Measurements from ENCODE around the gene SIGLEC11. TPM values are rescaled to one million over a fixed set of nuclear protein-coding genes. Genes with fewer than 3 reads are reported as not detected.

SIGLEC11 gene
- total and polyA plus RNA-seq, 5 experiments from 2014 or later, result not detected

GRCh38 chr19:49997709-49998108, 36.7 kb upstream of the SIGLEC11 start:
- Mint-ChIP-seq H3K36me3 (peaks cover 0 to 74% (median 15%) of the 10 kb centered on the region in 3 donors), H3K27ac (peak overlapping the region in 2 of 10 donors; percentile 27 to 65), H3K4me3 (no peak overlapping the region), H3K27me3 (no peaks in the 10 kb centered on the region), H3K9me3 (no peaks in the 10 kb centered on the region), H3K4me1 (peaks cover 0 to 7% (median 4%) of the 10 kb centered on the region in 4 donors)
- ATAC-seq (peak; percentile 50 to 65), DNase-seq (peak in 3 of 10 donors; percentile 17 to 21 (median 20))
- POLR2A ChIA-PET, result no interaction called here

DNA sequence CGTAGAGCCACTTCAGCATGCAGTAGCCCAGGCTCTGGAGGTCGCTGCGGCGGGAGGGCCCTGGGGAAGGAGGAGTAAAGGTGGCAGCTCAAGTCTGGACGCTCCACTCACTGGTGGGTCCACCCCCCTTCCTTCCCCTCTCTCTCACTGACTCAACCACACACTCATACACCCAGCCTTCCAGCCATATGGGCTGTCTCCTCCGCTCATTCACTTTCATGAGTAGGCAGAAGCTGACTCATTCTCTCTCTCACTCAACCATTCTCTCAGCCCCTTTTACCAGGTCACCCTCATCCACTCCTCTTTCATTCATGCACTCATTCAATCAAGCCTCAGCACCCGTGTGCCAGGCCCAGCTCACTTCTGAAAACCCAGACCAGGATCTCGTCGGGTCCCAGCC, 27.5 kb upstream of the SIGLEC11 start:
- POLR2A ChIA-PET, result interaction anchor here (1.2 kb wide), 1 partner anchor 59 kb away, joined by 3 read pairs; the partner anchor contains the start of genes ATF5 and NUP62
- Mint-ChIP-seq H3K27me3 (no peaks in the 10 kb centered on the region), H3K9me3 (peaks cover 0 to 4% (median 0%) of the 10 kb centered on the region in 9 donors), H3K4me1 (peaks cover 0 to 3% (median 1%) of the 10 kb centered on the region in 4 donors), H3K36me3 (peaks cover 6 to 69% (median 23%) of the 10 kb centered on the region in 3 donors), H3K27ac (no peak overlapping the region), H3K4me3 (peak overlapping the region in 1 of 10 donors; percentile 26)
- DNase-seq, result peak in 1 of 10 donors; percentile 15
- ATAC-seq, result no peak

DNA sequence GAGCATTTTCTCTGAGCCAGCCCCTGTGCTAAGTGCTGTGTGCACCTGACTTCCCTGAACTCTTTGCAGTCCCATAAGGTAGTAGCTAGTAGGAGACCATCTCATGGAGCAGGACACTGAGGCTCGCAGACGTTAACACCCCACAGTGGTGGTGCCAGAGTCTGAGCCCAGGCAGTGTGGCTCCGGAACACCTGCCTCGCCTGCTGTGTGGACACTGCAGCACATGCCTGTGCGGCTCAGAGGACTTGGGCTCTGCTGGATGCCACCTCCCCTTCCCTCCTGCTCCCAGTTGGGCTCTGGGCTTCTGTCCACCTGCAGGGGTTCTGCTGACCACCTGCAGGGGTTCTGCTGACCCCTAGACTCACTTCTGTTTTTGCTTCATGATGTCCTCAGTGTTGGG, 27.0 kb upstream of the SIGLEC11 start:
- DNase-seq (no peak), ATAC-seq (no peak)
- POLR2A ChIA-PET, result interaction anchor here (1.2 kb wide), 1 partner anchor 59 kb away, joined by 3 read pairs; the partner anchor contains the start of genes ATF5 and NUP62
- no peak overlapping the region for H3K4me3 Mint-ChIP-seq
- H3K36me3 Mint-ChIP-seq, result peaks cover 6 to 66% (median 23%) of the 10 kb centered on the region in 3 donors
- H3K9me3 Mint-ChIP-seq, result peaks cover 0 to 4% (median 0%) of the 10 kb centered on the region in 9 donors
- no peaks in the 10 kb centered on the region for H3K27me3 Mint-ChIP-seq
- H3K27ac Mint-ChIP-seq, result no peak overlapping the region
- peaks cover 0 to 3% (median 1%) of the 10 kb centered on the region in 4 donors for H3K4me1 Mint-ChIP-seq

DNA sequence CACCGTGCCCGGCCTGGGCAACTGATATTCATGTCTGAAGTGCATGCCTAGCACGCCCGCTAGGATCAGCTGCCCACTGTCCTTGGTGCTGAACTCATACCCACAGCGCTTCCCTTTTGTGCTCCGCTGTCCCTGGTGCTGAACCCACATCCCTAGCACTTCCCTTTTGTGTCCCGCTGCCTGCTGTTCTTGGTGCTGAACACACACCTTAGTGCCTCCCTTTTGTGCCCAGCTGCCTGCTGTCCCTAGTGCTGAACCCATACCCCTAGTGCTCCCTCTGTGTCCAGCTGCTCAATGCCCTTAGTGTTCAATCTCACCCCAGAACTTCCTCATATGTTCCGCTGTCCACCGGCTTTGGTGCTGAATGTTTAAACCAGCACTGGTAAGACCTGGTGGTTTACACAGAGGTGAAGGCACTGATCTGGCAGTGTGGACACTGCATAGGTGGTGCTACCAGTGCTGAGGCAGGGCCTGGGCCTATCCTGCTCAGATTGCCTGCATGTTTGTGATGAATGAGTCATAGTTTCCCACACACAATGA, 26.3 kb upstream of the SIGLEC11 start:
- no peaks in the 10 kb centered on the region for H3K27me3 Mint-ChIP-seq
- ATAC-seq (peak; percentile 77 to 81), DNase-seq (peak; percentile 66 to 91 (median 78))
- peaks cover 6 to 59% (median 17%) of the 10 kb centered on the region in 3 donors for H3K36me3 Mint-ChIP-seq
- peak overlapping the region in 1 of 10 donors; percentile 25 for H3K4me3 Mint-ChIP-seq
- POLR2A ChIA-PET, result interaction anchor here (0.6 to 1.2 kb wide), 2 partner anchors 58 to 168 kb away, joined by 3 read pairs; partner anchors contain the start of genes ATF5 and NUP62
- H3K27ac Mint-ChIP-seq, result peak overlapping the region in 4 of 10 donors; percentile 26 to 57 (median 40)
- H3K4me1 Mint-ChIP-seq, result peaks cover 0 to 6% (median 2%) of the 10 kb centered on the region in 4 donors
- H3K9me3 Mint-ChIP-seq, result peaks cover 0 to 4% (median 0%) of the 10 kb centered on the region in 9 donors

DNA sequence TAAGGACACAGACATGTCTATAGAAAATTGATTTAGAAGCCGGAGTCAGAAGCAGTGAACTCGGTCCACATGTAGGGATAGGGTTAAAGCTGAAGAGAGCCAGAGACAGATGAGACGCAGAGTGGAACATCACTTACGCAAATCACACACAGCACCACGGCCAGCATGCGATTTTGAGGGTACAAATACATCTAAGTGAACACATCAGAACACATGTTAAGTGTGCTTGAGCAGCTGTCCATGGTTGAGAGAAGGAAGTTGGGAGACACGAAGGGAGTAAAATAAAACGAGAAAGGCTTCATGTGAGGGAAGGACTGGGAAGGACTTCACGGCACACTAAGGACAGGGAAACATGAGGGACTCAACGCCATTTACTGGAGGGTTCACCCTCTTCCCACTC, 25.4 kb upstream of the SIGLEC11 start:
- no peak overlapping the region for H3K27ac Mint-ChIP-seq
- H3K9me3 Mint-ChIP-seq, result peaks cover 0 to 4% (median 0%) of the 10 kb centered on the region in 9 donors
- H3K27me3 Mint-ChIP-seq, result no peaks in the 10 kb centered on the region
- POLR2A ChIA-PET, result no interaction called here
- no peak overlapping the region for H3K4me3 Mint-ChIP-seq
- peaks cover 0 to 6% (median 2%) of the 10 kb centered on the region in 4 donors for H3K4me1 Mint-ChIP-seq
- ATAC-seq, result no peak
- H3K36me3 Mint-ChIP-seq, result peaks cover 5 to 56% (median 21%) of the 10 kb centered on the region in 3 donors
- DNase-seq, result peak in 1 of 10 donors; percentile 6

DNA sequence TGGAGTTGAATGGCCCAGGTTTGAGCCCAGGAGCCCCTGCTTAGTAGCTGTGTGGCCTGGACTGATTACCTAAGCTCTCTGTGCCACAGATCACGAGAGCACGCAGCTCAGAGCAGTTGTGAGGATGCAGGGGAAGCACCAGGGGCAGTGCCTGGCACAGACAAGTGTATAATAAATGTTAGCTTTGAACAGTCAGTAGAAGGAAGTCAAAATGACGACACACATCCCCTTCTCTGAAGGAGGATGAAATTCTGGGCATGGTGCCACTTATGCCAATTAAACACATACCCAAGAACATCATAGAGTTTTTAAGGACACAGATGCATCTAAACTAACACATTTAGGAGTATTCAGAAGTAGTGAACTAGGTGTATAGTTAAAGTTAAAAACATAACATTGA, 24.9 kb upstream of the SIGLEC11 start:
- Mint-ChIP-seq H3K4me1 (peaks cover 0 to 6% (median 2%) of the 10 kb centered on the region in 4 donors), H3K27ac (no peak overlapping the region), H3K36me3 (peaks cover under 1 to 54% (median 21%) of the 10 kb centered on the region in 3 donors), H3K9me3 (peaks cover 0 to 4% (median 0%) of the 10 kb centered on the region in 9 donors), H3K27me3 (no peaks in the 10 kb centered on the region), H3K4me3 (no peak overlapping the region)
- no peak for DNase-seq
- POLR2A ChIA-PET, result no interaction called here
- no peak for ATAC-seq

DNA sequence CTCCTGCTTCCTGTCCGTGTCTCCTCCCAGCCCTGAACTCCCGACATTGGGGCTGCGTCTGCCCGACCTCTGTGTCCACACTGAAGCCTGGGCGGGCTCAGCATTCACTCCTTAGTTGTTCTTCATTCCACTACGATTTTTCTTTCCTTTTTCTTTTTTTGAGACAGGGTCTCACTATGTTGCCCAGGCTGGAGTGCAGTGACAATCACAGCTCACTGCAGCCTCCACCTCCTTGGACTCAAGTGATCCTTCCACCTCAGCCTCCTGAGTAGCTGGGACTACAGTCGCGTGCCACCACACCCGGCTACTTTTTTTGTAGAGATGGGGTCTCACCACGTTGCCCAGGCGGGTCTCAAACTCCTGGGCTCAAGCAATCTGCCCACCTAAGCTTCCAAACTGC, 23.5 kb upstream of the SIGLEC11 start:
- ATAC-seq (no peak), DNase-seq (peak in 1 of 10 donors; percentile 43)
- Mint-ChIP-seq H3K27me3 (no peaks in the 10 kb centered on the region), H3K36me3 (peaks cover 0 to 55% (median 19%) of the 10 kb centered on the region in 3 donors), H3K9me3 (peaks cover 0 to 4% (median 0%) of the 10 kb centered on the region in 9 donors), H3K4me3 (no peak overlapping the region), H3K27ac (no peak overlapping the region), H3K4me1 (peaks cover 0 to 6% (median 2%) of the 10 kb centered on the region in 4 donors)
- POLR2A ChIA-PET, result interaction anchor here (1.1 to 1.5 kb wide), 2 partner anchors 46 to 55 kb away, joined by 3 to 9 read pairs; partner anchors contain the start of genes ATF5 and NUP62

DNA sequence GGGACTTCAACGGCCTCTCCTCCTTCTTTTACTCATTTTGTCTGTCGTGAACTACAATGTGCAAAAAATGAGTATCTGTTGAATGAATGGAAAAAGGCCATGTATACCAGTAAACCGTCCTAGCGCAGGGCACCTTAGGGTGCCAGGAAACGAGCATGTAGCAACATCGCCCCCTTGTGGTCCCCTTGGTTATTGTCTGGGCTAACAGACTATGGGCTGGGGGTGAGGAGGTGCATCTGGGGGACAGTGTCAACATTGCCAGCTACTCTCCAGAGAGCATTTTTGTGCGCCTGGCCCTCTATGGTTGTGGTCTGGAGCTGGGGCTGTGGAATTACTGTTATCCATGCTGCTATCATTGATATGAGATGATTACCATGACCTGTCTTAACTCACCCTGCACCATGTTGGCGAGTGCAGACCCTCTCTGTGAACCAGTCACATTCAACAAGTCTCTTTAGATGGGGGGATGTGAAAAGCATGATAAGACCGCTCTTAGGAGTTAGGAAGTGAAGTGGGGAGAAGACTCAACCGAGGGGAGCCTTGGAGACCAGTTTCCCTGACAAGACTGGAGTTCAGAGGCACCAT, 22.8 kb upstream of the SIGLEC11 start:
- H3K4me3 Mint-ChIP-seq, result no peak overlapping the region
- peaks cover 0 to 6% (median 2%) of the 10 kb centered on the region in 4 donors for H3K4me1 Mint-ChIP-seq
- peak overlapping the region in 1 of 10 donors; percentile 21 for H3K27ac Mint-ChIP-seq
- no peaks in the 10 kb centered on the region for H3K27me3 Mint-ChIP-seq
- H3K9me3 Mint-ChIP-seq, result peaks cover 0 to 4% (median 0%) of the 10 kb centered on the region in 9 donors
- peak; percentile 52 to 87 (median 72) for DNase-seq
- ATAC-seq, result peak; percentile 78
- H3K36me3 Mint-ChIP-seq, result peaks cover 0 to 51% (median 13%) of the 10 kb centered on the region in 3 donors
- POLR2A ChIA-PET, result interaction anchor here (1.1 to 1.5 kb wide), 2 partner anchors 45 to 54 kb away, joined by 3 to 9 read pairs; partner anchors contain the start of genes ATF5 and NUP62

- H3K27ac Mint-ChIP-seq, result peak overlapping the region in 1 of 10 donors; percentile 43
- H3K27me3 Mint-ChIP-seq, result no peaks in the 10 kb centered on the region
- POLR2A ChIA-PET, result no interaction called here
- H3K4me1 Mint-ChIP-seq, result peaks cover 0 to 4% (median 1%) of the 10 kb centered on the region in 4 donors
- no peaks in the 10 kb centered on the region for H3K9me3 Mint-ChIP-seq
- no peak overlapping the region for H3K4me3 Mint-ChIP-seq
- ATAC-seq (no peak), DNase-seq (peak in 1 of 10 donors; percentile 23)
- H3K36me3 Mint-ChIP-seq, result peaks cover 0 to 55% (median 6%) of the 10 kb centered on the region in 3 donors
Measured at GRCh38 chr19:49981603-49982593, 20.9 kb upstream of the SIGLEC11 start.

GRCh38 chr19:49978324-49978723, 17.4 kb upstream of the SIGLEC11 start:
- POLR2A ChIA-PET, result interaction anchor here (0.6 kb wide), 1 partner anchor 49 kb away, joined by 4 read pairs; no protein-coding TSS in a partner anchor
- peaks cover 0 to 57% (median 11%) of the 10 kb centered on the region in 3 donors for H3K36me3 Mint-ChIP-seq
- H3K9me3 Mint-ChIP-seq, result no peaks in the 10 kb centered on the region
- H3K4me1 Mint-ChIP-seq, result peaks cover 0 to 6% (median 2%) of the 10 kb centered on the region in 4 donors
- H3K27me3 Mint-ChIP-seq, result no peaks in the 10 kb centered on the region
- no peak overlapping the region for H3K27ac Mint-ChIP-seq
- DNase-seq (peak in 1 of 10 donors; percentile 9), ATAC-seq (no peak)
- H3K4me3 Mint-ChIP-seq, result no peak overlapping the region

GRCh38 chr19:49977881-49978280, 16.9 kb upstream of the SIGLEC11 start:
- peaks cover 0 to 9% (median 2%) of the 10 kb centered on the region in 4 donors for H3K4me1 Mint-ChIP-seq
- peak overlapping the region in 1 of 10 donors; percentile 43 for H3K27ac Mint-ChIP-seq
- peaks cover 0 to 57% (median 13%) of the 10 kb centered on the region in 3 donors for H3K36me3 Mint-ChIP-seq
- DNase-seq, result peak in 1 of 10 donors; percentile 50
- no peak overlapping the region for H3K4me3 Mint-ChIP-seq
- ATAC-seq, result no peak
- H3K9me3 Mint-ChIP-seq, result no peaks in the 10 kb centered on the region
- no peaks in the 10 kb centered on the region for H3K27me3 Mint-ChIP-seq
- POLR2A ChIA-PET, result interaction anchor here (0.6 kb wide), 1 partner anchor 48 kb away, joined by 4 read pairs; no protein-coding TSS in a partner anchor

DNA sequence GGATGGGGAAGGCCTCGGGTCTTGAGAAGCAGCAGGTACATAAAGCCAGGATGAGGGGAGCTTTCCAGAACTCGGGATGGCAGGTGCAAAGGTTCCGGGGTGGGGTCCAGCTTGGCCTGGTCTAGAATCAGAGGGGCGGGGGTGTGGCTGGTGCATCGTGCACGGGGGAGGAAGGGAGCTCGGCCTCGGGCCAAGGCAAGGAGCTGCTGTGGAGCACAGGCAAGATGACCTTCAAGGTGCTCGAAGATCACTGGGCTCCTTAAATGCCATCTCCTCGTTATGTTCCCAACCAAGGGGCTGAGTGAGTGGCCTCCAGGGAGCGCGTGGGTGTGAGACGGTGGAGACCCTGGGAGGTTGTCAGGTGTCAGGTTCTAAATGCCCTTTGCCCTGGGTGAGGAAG, 16.1 kb upstream of the SIGLEC11 start:
- Mint-ChIP-seq H3K4me1 (peaks cover 0 to 6% (median 2%) of the 10 kb centered on the region in 4 donors), H3K27ac (peak overlapping the region in 2 of 10 donors; percentile 11 to 45), H3K4me3 (no peak overlapping the region), H3K27me3 (no peaks in the 10 kb centered on the region), H3K36me3 (peaks cover 0 to 57% (median 13%) of the 10 kb centered on the region in 3 donors), H3K9me3 (no peaks in the 10 kb centered on the region)
- ATAC-seq, result no peak
- peak in 1 of 10 donors; percentile 32 for DNase-seq
- POLR2A ChIA-PET, result no interaction called here
